Right lobe of liver (tissue), 4 donors: ENCODE data around the gene PISD.
"Not testable (repeated sequence)": the region's sequence is repeated elsewhere in the genome, so short reads cannot be mapped to it uniquely, and the experiment has no call there.

Source experiments
- CTCF ChIP-seq, 4 donors: fragments of 200-600 bp in 3 of 4; fragments of 450-650 bp in 1 of 4; IDR thresholded peaks; one replicate each; pipeline versions ENCODE4 v1.5.1 to v1.8.0; 2016 to 2022; ENCODE audit warnings: antibody characterized with exemption in 4 of 4, mild to moderate bottlenecking in 2 of 4
- POLR2A ChIP-seq: fragments of 450-650 bp; IDR thresholded peaks from one replicate; pipeline ENCODE4 v1.6.1; 2017; ENCODE audit warnings: antibody characterized with exemption, mild to moderate bottlenecking
- donor health status: DM: no; HTN: no; CAD: no.
- donor health status: DM: no; HTN: no; CAD: no.
- donor health status: DM: no; HTN: yes; CAD: no.

- TF ChIP-seq CTCF (IDR thresholded peaks at IDR 0.05); POLR2A: not testable (repeated sequence)
Observed at GRCh38 chr22:31668849-31669248, 6.8 kb upstream of the PISD start.
